ENCODE measurements around the gene GLOD4.
"Not testable (repeated sequence)": the region's sequence is repeated elsewhere in the genome, so short reads cannot be mapped to it uniquely, and the experiment has no call there.

Gene GLOD4, protein sequence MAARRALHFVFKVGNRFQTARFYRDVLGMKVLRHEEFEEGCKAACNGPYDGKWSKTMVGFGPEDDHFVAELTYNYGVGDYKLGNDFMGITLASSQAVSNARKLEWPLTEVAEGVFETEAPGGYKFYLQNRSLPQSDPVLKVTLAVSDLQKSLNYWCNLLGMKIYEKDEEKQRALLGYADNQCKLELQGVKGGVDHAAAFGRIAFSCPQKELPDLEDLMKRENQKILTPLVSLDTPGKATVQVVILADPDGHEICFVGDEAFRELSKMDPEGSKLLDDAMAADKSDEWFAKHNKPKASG

DNA sequence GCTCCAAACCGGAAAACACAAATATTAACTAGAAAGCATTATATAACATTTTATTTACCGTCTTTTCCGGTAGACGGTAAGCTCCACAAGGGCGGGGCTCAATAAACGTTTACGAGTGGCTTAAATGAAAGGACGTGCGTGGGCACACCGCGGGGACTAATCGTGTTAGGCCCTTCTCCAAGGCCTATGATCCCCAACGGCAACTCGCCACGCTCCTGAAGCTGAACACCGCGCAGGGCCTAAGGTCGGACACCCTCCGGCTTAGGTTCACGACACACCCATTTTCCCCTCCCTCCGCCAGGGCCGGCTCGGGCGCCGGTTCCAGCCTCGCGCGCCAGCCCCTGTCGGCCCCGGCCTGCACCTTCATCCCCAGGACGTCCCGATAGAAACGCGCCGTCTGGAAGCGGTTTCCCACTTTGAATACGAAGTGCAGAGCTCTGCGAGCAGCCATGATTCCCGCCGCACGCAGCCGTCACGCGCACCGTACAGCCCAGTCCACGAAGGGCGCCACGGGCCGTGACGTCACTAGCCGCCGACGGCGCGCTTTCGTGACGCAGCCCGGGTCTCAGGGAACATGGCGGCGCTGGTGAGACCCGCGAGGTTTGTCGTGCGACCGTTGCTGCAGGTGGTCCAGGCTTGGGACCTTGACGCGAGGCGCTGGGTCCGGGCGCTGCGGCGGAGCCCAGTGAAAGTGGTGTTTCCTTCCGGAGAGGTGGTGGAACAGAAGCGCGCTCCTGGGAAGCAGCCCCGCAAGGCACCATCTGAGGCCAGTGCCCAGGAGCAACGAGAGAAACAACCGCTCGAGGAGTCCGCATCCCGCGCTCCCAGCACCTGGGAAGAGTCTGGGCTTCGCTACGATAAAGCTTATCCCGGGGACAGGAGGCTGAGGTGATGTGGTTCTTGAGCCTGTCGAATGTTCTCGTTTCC, at the start of gene GLOD4, which contains the start of gene MRM3:
TSS of gene GLOD4 (minus strand) at position 476 of the 927 bp plus-strand sequence. CDS start at position 451, 25 bp downstream.
TSS of gene MRM3 (plus strand) at position 549 of the 927 bp plus-strand sequence. CDS start at position 575, 26 bp downstream.
- Histone ChIP-seq H2AFZ (ENCODE audit: low read length) (no peak within 1 kb of the TSS), H3K36me3 (ENCODE audit: insufficient read depth, low read length) (peaks cover 52% of the 10 kb centered on the region), H3K4me3 (ENCODE audit: low read depth, low read length, poor library complexity, severe bottlenecking) (peak within 1 kb of the TSS; percentile 80), H3K9ac (ENCODE audit: low read length) (peak within 1 kb of the TSS; percentile 78), H3K9me3 (ENCODE audit: low read length) (no peaks in the 10 kb centered on the region), H4K20me1 (ENCODE audit: insufficient read depth, low read length) (no peaks in the 10 kb centered on the region), H3K27me3 (ENCODE audit: insufficient read depth, low read length) (no peaks in the 10 kb centered on the region), H3K27ac (ENCODE audit: low read depth, low read length, poor library complexity, severe bottlenecking) (peak within 1 kb of the TSS; percentile 9), H3K79me2 (ENCODE audit: insufficient read depth, low read length) (peaks cover 47% of the 10 kb centered on the region), H3K4me2 (ENCODE audit: low read length) (peak within 1 kb of the TSS; percentile 95), H3F3A (ENCODE audit: insufficient read depth, low read length) (no peaks in the 10 kb centered on the region), H3K4me1 (ENCODE audit: insufficient read depth, low read length, severe bottlenecking) (peaks cover 32% of the 10 kb centered on the region), H3K9me2 (ENCODE audit: low read depth, low read length) (no peaks in the 10 kb centered on the region)
- TF ChIP-seq, protein P1, sequence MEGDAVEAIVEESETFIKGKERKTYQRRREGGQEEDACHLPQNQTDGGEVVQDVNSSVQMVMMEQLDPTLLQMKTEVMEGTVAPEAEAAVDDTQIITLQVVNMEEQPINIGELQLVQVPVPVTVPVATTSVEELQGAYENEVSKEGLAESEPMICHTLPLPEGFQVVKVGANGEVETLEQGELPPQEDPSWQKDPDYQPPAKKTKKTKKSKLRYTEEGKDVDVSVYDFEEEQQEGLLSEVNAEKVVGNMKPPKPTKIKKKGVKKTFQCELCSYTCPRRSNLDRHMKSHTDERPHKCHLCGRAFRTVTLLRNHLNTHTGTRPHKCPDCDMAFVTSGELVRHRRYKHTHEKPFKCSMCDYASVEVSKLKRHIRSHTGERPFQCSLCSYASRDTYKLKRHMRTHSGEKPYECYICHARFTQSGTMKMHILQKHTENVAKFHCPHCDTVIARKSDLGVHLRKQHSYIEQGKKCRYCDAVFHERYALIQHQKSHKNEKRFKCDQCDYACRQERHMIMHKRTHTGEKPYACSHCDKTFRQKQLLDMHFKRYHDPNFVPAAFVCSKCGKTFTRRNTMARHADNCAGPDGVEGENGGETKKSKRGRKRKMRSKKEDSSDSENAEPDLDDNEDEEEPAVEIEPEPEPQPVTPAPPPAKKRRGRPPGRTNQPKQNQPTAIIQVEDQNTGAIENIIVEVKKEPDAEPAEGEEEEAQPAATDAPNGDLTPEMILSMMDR (IDR thresholded peaks at IDR 0.05; ENCODE audit: low read length), result no peak
- no peak for TF ChIP-seq EZH2 (IDR thresholded peaks at IDR 0.05; ENCODE audit: borderline replicate concordance, low read length)

DNA sequence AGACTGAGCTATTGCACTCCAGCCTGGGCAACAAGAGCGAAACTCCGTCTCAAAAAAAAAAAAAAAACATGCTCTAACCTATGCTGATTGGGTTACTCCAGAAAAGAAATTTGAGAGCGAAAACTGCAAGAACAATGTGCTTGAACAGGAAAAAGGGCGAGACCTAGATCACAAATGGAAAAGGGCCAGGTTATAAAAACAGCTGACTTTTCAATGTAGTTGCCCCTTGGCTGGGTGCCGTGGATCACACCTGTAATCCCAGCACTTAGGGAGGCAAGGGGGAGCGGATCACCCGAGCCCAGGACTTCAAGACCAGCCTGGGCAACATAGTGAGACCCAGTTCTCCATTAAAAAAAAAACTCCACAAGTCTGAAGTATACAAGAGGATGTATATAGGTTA, 48.9 kb upstream of the GLOD4 start:
- Histone ChIP-seq H3K9ac (ENCODE audit: low read length) (no peak overlapping the region), H2AFZ (ENCODE audit: low read length) (no peak overlapping the region), H3F3A (ENCODE audit: insufficient read depth, low read length) (no peaks in the 10 kb centered on the region), H3K36me3 (ENCODE audit: insufficient read depth, low read length) (no peaks in the 10 kb centered on the region), H3K79me2 (ENCODE audit: insufficient read depth, low read length) (no peaks in the 10 kb centered on the region), H3K9me2 (ENCODE audit: low read depth, low read length) (no peaks in the 10 kb centered on the region), H3K4me2 (ENCODE audit: low read length) (no peak overlapping the region), H4K20me1 (ENCODE audit: insufficient read depth, low read length) (no peaks in the 10 kb centered on the region), H3K9me3 (ENCODE audit: low read length) (no peaks in the 10 kb centered on the region; the same call in 1 of the 2 replicates), H3K27me3 (ENCODE audit: insufficient read depth, low read length) (0 out of 2 replicates have a peak, but pooled peaks cover 6% of the 10 kb centered on the region), H3K27ac (ENCODE audit: low read depth, low read length, poor library complexity, severe bottlenecking) (no peak overlapping the region), H3K4me1 (ENCODE audit: insufficient read depth, low read length, severe bottlenecking) (no peaks in the 10 kb centered on the region), H3K4me3 (ENCODE audit: low read depth, low read length, poor library complexity, severe bottlenecking) (no peak overlapping the region)
- TF ChIP-seq, protein P1 (IDR thresholded peaks at IDR 0.05; ENCODE audit: low read length), result no peak
- no peak for TF ChIP-seq EZH2 (IDR thresholded peaks at IDR 0.05; ENCODE audit: borderline replicate concordance, low read length)

DNA sequence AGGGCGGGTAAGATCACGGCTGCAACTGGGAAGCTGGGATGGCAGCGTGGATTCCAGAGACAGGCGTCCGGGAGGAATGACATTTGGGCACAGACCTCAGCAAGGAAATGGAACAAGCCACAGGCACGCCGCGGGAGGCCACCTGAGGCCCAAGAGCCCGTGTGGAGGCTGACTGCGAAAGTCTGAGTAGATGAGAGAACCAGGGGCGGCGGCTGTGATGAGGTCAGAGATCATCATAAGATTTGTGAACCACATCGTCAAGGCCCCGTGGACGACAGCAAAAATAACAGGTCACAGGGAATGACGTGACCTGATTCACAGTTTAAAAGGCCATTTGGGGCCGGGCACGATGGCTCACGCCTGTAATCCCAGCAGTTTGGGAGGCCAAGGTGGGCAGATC, 48.3 kb upstream of the GLOD4 start:
- Histone ChIP-seq H2AFZ (ENCODE audit: low read length) (no peak overlapping the region), H4K20me1 (ENCODE audit: insufficient read depth, low read length) (no peaks in the 10 kb centered on the region), H3K9me3 (ENCODE audit: low read length) (no peaks in the 10 kb centered on the region; the same call in 1 of the 2 replicates), H3K4me2 (ENCODE audit: low read length) (no peak overlapping the region), H3K27me3 (ENCODE audit: insufficient read depth, low read length) (0 out of 2 replicates have a peak, but pooled peaks cover 6% of the 10 kb centered on the region), H3K4me1 (ENCODE audit: insufficient read depth, low read length, severe bottlenecking) (no peaks in the 10 kb centered on the region), H3F3A (ENCODE audit: insufficient read depth, low read length) (no peaks in the 10 kb centered on the region), H3K79me2 (ENCODE audit: insufficient read depth, low read length) (no peaks in the 10 kb centered on the region), H3K9me2 (ENCODE audit: low read depth, low read length) (no peaks in the 10 kb centered on the region), H3K36me3 (ENCODE audit: insufficient read depth, low read length) (no peaks in the 10 kb centered on the region), H3K9ac (ENCODE audit: low read length) (no peak overlapping the region), H3K27ac (ENCODE audit: low read depth, low read length, poor library complexity, severe bottlenecking) (no peak overlapping the region), H3K4me3 (ENCODE audit: low read depth, low read length, poor library complexity, severe bottlenecking) (no peak overlapping the region)
- TF ChIP-seq EZH2 (IDR thresholded peaks at IDR 0.05; ENCODE audit: borderline replicate concordance, low read length), result no peak
- TF ChIP-seq, protein P1 (IDR thresholded peaks at IDR 0.05; ENCODE audit: low read length), result no peak

DNA sequence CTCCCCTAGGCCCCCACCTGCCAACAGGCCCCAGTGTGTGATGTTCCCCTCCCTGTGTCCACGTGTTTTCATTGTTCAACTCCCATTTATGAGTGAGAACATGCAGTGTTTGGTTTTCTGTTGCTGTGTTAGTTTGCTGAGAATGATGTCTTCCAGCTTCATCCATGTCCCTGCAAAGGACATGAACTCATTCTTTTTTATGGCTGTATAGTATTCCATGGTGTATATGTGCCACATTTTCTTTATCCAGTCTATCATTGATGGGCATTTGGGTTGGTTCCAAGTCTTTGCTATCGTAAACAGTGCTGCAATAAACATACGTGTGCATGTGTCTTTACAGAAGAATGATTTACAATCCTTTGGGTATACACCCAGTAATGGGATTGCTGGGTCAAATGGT, 47.5 kb upstream of the GLOD4 start:
- not testable (repeated sequence) for H3K4me2 ChIP-seq (ENCODE audit: low read length); H3K27me3 ChIP-seq (ENCODE audit: insufficient read depth, low read length); H3K9me2 ChIP-seq (ENCODE audit: low read depth, low read length); H3K36me3 ChIP-seq (ENCODE audit: insufficient read depth, low read length); H3F3A ChIP-seq (ENCODE audit: insufficient read depth, low read length); H3K79me2 ChIP-seq (ENCODE audit: insufficient read depth, low read length); H4K20me1 ChIP-seq (ENCODE audit: insufficient read depth, low read length); H3K9ac ChIP-seq (ENCODE audit: low read length); H2AFZ ChIP-seq (ENCODE audit: low read length); H3K4me1 ChIP-seq (ENCODE audit: insufficient read depth, low read length, severe bottlenecking); H3K9me3 ChIP-seq (ENCODE audit: low read length); H3K27ac ChIP-seq (ENCODE audit: low read depth, low read length, poor library complexity, severe bottlenecking); H3K4me3 ChIP-seq (ENCODE audit: low read depth, low read length, poor library complexity, severe bottlenecking)

Measured in OCI-LY1 (cell line).